Endothelial cell of hepatic sinusoid (primary cell): Measurements from ENCODE around the gene LYSMD2.
"Not testable (repeated sequence)": the region's sequence is repeated elsewhere in the genome, so short reads cannot be mapped to it uniquely, and the experiment has no call there.

Source experiments
- in situ Hi-C: cut with HindIII; loops from 2 replicates; pipeline ENCODE4 v1.10.0; 2017; ENCODE audit warnings: low sequenced_read_pairs

Gene LYSMD2, protein sequence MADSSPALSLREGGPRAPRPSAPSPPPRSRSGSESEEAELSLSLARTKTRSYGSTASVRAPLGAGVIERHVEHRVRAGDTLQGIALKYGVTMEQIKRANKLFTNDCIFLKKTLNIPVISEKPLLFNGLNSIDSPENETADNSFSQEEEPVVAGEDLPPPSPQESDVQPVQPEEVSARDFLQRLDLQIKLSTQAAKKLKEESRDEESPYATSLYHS

DNA sequence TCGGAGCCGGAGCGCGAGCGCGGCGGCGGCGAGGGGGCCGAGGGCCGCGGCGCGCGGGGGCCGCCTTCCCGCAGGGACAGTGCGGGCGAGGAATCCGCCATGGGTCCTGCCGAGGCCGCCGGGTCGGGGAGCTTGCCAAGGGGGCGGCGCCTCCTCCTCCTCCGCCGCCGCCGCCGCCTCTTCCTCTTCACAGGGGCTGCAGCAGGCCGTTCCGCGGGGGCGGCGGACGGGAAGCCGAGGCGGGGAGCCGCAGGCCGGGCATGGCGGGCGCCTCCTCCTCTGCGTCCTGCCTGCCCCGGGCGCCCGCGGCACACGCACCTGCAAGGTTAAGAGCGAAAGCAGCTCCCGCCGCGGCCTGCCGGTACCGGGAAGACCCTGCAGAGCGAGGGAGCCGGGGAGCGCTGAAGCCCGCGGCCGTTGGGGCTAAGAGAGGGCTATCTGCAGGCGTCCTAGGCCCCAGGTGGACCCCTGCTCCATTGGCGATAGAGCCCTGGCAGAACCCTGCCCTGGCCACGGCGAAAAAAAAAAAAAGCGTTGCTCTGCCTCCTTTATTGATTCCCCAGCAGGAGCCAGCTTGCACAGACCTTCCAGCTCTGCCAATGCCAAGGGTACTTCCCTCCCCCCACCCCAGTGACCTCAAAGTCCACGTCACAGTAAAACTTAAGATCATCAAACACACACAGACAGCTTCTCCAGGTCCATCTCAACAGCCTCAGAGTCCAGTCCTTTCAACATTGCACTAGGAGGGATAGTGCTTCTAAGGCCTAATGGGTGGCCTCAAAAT, at the start of gene LYSMD2:
LYSMD2 (minus strand) TSS at position 134 of the 784 bp plus-strand sequence; CDS start at position 101, 33 bp downstream.
- in situ Hi-C loops: no loop called here

DNA sequence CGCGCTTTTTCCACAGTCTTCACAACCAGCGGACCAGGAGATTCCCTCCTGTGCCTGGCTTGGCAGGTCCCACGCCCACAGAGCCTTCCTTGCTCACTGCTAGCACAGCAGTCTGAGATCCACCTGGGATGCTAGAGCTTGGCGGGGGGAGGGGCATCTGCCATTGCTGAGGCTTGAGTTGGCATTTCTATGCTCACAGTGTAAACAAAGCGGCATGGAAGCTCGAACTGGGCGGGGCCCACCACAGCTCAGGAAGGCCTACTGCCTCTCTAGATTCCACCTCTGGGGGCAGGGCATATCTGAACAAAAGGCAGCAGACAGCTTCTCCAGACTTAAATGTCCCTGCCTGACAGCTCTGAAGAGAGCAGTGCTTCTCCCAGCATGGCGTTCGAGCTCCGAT, 49.7 kb upstream of the LYSMD2 start:
- in situ Hi-C loops: not testable (repeated sequence)

DNA sequence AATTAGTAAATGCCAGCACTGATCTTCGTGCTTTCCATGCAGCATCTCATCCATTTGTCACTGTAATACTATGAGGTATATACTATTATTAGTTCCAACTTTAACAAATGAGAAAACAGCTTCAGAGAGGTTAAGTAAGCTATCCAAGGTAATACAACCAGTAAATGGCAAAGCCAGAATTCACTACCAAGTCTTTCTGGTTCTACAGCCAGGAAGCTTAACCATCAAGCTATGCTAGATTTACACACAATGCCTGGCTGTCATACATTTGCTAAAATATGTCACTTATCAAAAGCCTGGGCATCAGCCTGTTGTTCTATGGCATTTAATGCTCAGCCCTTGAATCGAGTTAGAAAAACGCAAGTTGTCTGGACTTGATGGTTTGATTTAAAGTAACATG, 46.5 kb upstream of the LYSMD2 start:
- in situ Hi-C loops: no loop called here

DNA sequence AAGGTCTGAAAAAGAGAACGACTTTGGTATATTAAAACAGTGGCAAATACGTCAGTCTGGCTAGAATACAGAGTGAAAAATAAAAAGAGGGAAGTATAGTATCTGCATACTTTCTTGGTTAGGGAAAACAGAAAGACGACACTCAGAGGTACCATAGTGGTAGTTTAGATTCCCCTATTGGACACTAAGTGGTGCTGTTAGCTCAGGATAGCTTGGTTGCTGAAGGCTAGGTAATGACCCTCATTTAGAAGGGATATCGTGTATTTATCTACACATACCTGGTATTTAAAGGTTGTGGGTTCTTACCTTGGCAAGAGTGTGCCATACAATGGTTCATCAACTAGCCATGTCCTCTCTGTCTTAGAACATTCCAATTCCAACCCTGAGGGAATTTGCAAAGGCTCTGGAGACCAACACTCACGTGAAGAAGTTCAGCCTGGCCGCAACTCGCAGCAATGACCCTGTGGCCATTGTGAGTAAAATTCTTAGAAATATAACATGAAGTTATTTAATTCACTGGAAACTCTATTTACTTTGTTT, 45.0 kb upstream of the LYSMD2 start:
- in situ Hi-C loops: no loop called here

DNA sequence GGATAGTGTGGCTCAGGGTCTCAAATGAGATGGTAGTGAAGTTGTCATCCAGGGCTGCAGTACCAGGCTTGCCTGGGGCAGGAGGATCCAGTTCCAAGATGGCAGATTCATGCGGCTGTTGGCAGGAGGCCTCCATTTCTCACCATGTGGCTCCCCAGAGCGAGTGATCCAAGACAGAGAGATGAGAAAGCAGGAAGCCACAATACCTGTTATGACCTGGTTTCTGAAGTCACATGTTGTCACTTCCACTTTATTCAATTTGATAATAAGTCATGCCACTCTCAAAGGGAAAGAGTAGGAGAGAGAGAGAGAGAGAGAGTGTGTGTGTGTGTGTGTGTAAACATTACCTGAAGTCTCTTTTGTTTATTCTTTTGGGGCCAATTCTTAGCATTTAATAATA, 44.1 kb upstream of the LYSMD2 start:
- in situ Hi-C loops: no loop called here

DNA sequence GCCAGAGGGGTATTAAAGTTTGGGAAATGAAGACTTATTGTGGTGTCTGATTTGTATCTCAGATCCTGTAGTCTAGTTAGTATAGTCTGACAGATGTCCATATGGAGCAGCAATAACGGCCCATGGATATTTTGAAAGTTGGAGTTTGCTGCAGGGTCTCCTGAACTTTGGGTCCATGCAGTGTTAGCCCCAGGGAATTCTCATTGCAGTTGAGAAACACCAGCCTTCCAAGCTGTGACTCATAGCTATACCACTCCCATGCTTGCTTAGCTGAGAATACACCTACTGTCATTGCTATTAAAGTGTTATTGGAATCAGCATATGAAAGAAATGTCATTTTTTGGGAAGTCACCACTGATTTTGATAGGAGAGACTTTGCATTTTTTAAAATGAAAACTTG, 43.2 kb upstream of the LYSMD2 start:
- in situ Hi-C loops: no loop called here

DNA sequence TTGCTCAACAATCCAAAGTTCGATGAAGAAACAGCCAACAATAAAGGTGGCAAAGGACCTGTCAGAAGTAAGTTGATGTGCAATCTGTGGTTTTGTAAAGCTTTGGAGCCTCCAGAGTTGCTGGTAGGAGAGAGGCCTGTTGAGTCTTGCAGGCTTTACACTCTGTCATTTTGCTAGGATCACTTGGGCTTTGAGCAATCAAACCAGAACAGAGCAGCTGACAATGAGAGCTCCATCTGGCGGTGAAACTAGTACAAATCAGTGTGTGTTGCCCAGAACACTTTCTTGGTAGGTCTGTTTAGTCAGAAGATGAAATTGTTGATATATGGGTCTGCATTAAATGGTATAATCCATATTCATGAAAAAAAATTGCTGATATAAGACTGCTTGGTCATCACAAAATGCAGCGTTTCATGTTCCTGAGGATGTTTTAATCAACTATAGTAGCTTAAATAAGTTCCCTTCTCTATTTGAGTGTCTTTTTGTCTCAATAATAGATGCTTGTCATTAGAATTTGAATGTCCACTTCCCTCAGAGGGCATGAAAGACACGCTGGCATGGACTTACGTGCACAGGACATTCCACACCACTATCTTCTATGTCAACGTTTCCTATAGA, 39.6 kb upstream of the LYSMD2 start:
- in situ Hi-C loops: no loop called here

DNA sequence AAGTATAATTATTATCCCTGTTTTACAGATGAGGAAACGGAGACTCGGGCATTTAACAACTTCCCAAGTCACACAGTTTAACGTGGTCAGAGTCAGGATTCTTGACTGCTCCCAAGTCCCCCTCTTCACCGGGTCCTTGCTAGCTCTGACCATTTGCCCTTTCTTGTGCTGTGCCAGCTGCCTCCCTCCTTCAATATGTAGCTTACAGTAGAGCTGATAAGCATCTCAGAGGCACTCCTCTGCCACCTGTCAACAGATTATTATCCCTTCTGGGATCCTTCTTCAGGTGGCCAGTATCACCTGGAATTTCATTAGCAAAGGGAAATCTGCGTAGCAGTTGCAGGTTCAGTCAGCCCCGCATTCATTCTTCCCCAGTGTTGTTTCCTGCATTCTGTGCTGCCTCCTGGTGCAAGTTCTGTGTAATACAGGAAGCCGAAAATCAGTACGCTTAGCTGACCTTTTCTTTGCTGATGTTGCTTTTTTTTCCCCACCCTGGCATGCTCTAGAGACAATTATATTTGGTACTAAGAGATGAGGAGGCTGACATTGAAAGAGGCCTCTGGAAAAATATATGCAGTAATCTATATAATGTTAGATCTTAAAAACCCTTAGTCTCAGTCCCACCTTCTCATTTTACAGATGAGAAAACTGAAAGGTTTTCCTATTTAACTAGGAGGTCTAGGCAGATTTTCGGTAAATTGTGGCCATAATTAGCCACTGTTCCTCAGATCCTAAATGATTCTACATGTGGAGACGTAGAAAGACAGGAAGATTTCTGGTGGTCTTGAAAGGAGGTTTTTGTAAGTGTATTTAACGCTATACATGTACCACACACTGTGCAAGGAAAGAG, 38.7 kb upstream of the LYSMD2 start:
- in situ Hi-C loops: no loop called here

DNA sequence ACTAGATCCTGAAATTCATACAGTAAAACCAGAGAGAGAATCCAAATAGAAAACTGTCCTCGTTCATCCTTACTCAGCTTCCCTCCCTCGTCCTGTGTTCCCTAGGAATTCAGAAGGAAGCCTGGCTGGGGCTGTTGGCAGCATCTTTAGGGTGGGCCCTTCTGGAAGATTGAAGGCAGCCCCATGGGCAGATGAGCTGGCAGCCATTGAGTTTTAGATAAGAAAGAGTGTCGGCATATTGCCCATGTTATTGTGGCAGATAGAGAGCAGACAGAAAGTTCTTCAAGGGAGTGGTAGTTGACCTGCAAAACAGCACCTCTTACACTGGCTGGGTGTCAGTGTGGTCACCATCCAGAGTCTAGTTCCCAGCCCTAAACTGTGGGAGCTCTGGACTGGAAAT, 37.5 kb upstream of the LYSMD2 start:
- in situ Hi-C loops: loop anchor here (5.0 kb wide), 1 partner anchor 93 kb away; the partner anchor contains the start of gene SCG3

DNA sequence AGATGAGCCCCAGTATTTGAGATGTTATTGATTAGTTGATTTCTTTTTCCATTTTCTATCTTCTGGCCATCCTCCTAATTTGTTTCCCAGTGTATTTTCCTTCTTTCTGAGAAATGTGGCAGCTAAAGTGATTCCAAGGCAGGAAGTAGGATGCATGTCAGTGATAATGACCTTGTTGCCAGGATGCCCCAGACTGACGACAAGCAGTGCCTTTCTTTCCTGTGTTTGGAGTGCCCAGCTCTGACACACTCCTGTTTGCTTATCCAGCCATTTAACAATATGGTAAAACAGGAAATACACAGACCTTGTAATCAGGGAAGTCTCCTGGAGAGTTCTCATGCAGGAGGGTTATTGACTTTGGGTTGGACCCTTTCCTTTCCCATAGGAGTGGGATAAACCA, 34.3 kb upstream of the LYSMD2 start:
- in situ Hi-C loops: loop anchor here (5.0 kb wide), 1 partner anchor 89 kb away; the partner anchor contains the start of gene SCG3

DNA sequence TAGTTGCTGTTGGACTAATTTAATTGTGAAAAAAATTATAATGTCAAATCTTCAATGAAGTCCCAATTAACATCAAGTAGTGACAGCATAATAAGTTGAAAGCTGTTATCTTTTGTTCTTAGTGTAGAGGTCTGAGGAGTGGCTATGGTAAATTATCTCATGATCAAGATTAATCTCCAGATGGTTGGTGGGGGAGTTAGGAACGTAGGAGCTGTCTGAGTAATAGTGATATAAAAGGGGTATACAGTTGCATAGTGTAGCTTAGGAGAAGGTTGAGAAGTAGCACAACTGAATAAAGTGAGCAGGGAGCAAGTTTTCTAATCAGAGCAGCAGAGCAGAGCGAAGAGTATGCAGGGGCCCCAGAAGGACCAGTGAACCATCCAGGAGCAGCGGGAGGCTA, 33.4 kb upstream of the LYSMD2 start:
- in situ Hi-C loops: loop anchor here (5.0 kb wide), 1 partner anchor 89 kb away; the partner anchor contains the start of gene SCG3

DNA sequence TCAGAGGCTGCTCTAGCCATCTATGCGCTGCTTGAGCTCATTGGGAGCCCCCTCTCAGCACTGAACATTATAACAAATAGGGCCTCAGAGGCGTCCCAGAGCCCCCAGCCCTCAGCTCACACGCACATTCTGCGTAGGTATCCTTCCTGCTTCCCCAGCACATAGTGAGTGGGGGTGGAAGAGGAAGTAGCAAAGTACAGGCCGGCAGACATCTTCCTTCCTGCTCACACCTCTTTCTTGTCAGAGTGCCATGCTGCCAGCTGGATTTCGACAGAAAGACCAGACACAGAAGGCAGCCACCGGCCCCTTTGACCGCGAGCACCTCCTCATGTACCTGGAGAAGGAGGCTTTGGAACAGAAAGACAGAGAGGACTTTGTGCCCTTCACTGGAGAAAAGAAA, 30.6 kb upstream of the LYSMD2 start:
- in situ Hi-C loops: no loop called here

DNA sequence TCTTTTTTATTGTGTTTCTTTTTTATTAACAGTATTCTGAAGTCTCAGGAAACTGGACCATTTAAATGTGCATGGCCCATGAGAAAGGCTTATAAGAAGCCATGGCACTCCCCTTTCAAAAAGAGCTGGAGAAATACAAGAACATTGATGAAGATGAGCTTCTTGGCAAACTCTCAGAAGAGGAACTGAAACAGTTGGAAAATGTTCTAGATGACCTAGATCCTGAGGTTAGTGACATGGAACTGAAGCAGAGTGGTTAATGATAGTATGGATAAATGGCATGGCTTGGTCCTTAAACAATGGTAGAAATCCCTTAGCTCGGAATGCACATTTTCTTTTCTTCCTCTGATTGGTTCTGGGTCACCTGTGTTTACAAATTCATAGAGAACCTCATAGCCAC, 28.9 kb upstream of the LYSMD2 start:
- in situ Hi-C loops: no loop called here

DNA sequence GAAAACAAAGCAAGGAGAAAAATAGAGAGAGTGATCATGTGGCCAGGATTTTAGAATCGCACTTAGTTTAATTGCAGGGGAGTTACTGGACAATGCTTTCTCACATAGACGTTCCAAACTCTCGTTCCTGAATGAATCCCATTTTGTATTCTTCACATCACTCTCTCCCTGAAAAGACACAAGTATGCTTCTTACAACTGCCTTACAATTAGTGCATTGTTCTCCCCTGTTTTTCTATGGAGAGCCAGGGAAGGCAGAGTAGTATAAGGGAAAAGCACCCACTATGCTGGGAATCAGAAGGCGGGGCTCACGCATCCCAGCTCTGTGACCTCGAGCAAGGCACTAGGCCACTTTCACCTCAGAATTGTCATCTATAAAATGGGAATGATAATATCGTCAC, 28.3 kb upstream of the LYSMD2 start:
- in situ Hi-C loops: no loop called here

DNA sequence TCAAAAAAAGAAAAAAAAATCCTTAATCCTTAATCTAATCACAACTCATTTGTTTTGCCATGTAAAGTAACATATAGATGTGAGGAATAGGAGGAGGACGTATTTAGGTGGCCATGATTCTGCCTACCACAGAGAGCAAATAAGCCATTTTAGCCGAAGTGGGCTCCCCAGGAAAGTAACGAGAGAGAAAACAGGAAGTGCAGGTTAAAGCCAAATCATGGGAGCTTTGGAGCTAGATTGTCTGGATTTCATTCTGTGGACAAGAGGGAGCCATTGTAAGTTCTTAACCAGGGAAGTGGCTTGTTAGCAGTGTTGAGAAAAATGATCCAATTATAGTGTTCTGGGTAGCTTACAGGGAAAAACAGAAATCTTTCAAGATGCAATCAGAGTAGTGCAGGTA, 23.4 kb upstream of the LYSMD2 start:
- in situ Hi-C loops: no loop called here

DNA sequence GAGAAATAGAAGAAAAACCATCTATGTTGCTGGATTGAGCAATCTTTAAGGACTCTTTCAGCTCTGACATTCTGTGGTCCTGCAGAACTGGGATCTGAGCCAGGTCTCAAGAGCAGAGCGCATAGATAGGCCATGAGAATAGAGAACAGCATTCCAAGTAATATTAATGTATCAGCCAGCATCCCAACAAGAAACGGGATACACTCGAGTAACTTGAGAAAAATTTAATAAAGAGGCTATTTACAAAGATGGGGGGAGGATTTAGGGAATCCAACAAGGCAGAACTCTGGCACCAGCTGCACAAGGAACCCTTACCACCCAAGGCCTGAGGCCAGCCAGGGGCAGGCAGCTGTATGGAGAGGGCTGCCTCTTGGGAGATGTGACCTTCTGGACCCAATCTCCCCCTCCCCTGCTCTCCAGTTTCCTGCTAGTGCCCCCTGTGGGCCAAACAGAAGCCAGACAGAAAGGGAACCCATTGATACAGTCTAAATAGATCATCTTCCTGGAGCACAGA, 22.2 kb upstream of the LYSMD2 start:
- in situ Hi-C loops: no loop called here

DNA sequence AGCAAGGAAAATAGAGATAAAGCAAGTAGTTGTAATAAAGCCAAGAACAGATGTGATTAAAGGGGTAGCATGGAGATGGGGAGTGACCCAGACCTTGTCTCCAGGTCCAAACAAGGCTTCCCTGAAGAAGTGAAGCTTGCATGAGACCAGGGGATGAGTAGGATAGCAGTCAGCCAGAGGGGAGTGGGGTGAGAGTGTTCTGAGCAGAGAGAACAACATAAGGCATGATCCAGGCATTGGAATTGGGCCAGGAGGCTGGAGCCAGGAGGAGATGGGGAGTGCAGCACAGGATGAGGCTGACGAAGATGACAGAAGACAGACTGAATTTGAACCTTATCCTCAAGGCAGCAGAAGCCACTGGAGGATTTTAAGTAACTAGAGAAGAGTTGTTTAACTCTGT, 21.2 kb upstream of the LYSMD2 start:
- in situ Hi-C loops: no loop called here

DNA sequence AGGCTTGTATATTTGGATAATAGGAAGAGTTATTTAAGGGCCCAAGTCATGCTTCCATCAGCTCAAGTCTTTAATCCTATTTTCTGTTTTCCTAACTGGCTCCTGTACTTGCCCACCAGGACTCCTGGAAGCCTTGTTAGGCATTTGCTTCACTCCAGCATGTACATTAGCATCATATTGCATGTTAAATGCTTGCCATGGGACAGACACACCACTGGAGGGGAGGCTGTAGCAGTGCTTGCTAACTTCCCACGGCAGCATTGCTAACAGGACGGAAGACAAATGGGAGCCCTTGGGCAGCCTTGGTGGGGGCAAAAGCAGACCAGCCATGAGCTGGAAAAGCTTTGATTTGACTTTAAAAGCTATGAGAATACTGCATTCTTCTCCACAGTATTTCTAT, 20.0 kb upstream of the LYSMD2 start:
- in situ Hi-C loops: no loop called here

DNA sequence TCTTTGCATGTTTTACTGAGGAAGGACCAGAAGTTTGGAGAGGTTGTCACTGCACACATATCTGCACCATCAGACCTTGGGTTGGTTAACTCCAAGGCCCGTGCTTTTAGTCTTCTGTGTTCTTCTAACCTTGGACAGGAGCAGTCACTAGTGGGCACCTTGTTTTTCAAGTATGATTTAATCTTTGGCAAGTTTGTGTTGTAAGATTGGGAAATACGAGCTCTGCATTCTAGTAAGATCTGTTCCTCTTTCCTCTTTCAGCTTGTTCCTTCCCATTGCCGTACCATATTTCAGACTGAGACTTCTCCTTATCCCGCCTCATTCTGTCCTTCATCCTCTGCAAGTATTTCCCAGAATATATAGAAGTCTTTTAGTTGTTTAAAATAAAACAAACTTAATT, 19.0 kb upstream of the LYSMD2 start:
- in situ Hi-C loops: no loop called here

DNA sequence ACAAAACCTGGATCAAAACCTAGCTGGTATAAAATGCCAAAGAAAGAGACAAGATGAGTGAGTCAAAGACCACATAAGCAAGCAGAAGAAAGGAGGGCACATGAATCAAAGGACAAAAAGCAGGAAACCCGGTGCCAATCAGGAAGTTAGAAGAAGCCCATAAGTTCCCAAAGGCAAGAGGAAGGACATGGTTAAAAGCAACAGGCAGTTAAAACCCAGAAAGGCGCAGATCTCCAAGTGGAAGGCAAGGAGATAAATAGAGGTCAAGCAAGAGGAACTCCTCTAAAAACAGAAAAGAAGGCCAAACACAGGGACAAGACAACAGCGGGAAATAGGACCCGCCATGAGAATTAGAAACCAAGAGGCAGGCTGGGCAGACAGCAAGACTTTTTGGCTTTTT, 18.3 kb upstream of the LYSMD2 start:
- in situ Hi-C loops: no loop called here

DNA sequence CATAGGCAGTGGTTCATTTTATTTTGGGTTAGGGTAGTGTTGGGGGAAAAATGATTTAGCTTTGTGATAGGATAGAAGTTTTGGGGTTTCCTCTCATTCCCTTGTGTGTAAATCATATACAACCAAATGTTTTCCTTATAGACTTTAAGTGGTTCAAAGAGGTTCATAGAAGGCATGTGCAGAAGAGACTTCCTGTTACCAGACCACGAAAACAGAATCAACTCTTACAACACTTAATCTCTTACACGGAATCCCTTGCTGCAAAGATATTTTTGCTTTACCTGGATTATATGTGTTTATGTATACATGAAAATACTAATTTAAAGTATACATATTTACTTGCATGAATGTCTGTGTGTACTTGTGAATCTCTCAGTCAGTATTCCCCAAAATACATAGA, 16.8 kb upstream of the LYSMD2 start:
- in situ Hi-C loops: no loop called here
